WTC11 (cell line): Measurements from ENCODE around the gene SMYD3. TPM values are rescaled to one million over a fixed set of nuclear protein-coding genes. Genes with fewer than 3 reads are reported as not detected.
"Not testable (repeated sequence)": the region's sequence is repeated elsewhere in the genome, so short reads cannot be mapped to it uniquely, and the experiment has no call there.

ENCODE experiments used
- ATAC-seq: fragments of 200-7000 bp; cut with Tn5 transposase; 2 replicates; pipeline ENCODE4 v1.10.0; 2021; ENCODE audit warnings: mild to moderate bottlenecking, moderate library complexity
- CTCF ChIA-PET: fragments of 300-600 bp; sonication (Branson Sonifier 250); formaldehyde crosslinking; loops from one replicate; lab custom pipeline; 2021; ENCODE audit warnings: antibody characterized with exemption; lab: Charles Lee
- POLR2A ChIA-PET: fragments of 350-600 bp; sonication (Branson Sonifier 250); formaldehyde crosslinking; loops from one replicate; lab custom pipeline; 2021; ENCODE audit warnings: antibody characterized with exemption; lab: Charles Lee
- DNase-seq: peaks from one replicate; pipeline ENCODE4 v3.0.0; 2021; ENCODE audit warnings: low spot score
- H3K27ac Mint-ChIP-seq: 2 replicates; pipeline ENCODE4 v1.8.0; 2021; ENCODE audit warnings: mixed read lengths
- H3K27me3 Mint-ChIP-seq: 2 replicates; pipeline ENCODE4 v1.8.0; 2021; ENCODE audit warnings: low read depth, mild to moderate bottlenecking, moderate library complexity, mixed read lengths
- H3K36me3 Mint-ChIP-seq: 2 replicates; pipeline ENCODE4 v1.8.0; 2021; ENCODE audit warnings: mixed read lengths
- H3K4me1 Mint-ChIP-seq: 2 replicates; pipeline ENCODE4 v1.8.0; 2022; ENCODE audit warnings: mixed read lengths
- H3K4me3 Mint-ChIP-seq: 2 replicates; pipeline ENCODE4 v1.8.0; 2021; ENCODE audit warnings: mild to moderate bottlenecking, moderate library complexity, mixed read lengths
- H3K9me3 Mint-ChIP-seq: 2 replicates; pipeline ENCODE4 v1.8.0; 2021; ENCODE audit warnings: mixed read lengths
- ARID4B ChIP-seq: sonication (generic); formaldehyde crosslinking; IDR thresholded peaks from 2 replicates; pipeline ENCODE4 v1.8.0; 2023; ENCODE audit warnings: missing genetic modification reagents, mild to moderate bottlenecking, borderline replicate concordance
- FOXJ3 ChIP-seq: sonication (generic); formaldehyde crosslinking; IDR thresholded peaks from 2 replicates; pipeline ENCODE4 v1.9.0; 2021; ENCODE audit warnings: missing genetic modification reagents, mild to moderate bottlenecking, borderline replicate concordance
- FOXK1 ChIP-seq: sonication (generic); formaldehyde crosslinking; IDR thresholded peaks from 2 replicates; pipeline ENCODE4 v1.8.0; 2022; ENCODE audit warnings: mild to moderate bottlenecking, moderate library complexity, missing genetic modification reagents
- HMGA2 ChIP-seq: fragments of 250-450 bp; sonication (Bioruptor Pico); IDR thresholded peaks from 2 replicates; pipeline ENCODE4 v1.4.0; 2021; ENCODE audit warnings: mild to moderate bottlenecking, moderate library complexity
- JAZF1 ChIP-seq: fragments of 250-450 bp; sonication (Bioruptor Pico); IDR thresholded peaks from 2 replicates; pipeline ENCODE4 v1.9.0; 2021; ENCODE audit warnings: moderate library complexity, mild to moderate bottlenecking, inconsistent platforms
- NFE2L1 ChIP-seq: sonication (generic); formaldehyde crosslinking; IDR thresholded peaks from 2 replicates; pipeline ENCODE4 v1.8.1; 2023; ENCODE audit warnings: missing genetic modification reagents
- NR1H2 ChIP-seq: sonication (generic); formaldehyde crosslinking; IDR thresholded peaks from 2 replicates; pipeline ENCODE4 v1.9.0; 2021; ENCODE audit warnings: mild to moderate bottlenecking, moderate library complexity, missing genetic modification reagents
- NR2C2 ChIP-seq: sonication (generic); formaldehyde crosslinking; IDR thresholded peaks from 2 replicates; pipeline ENCODE4 v1.8.0; 2022; ENCODE audit warnings: mild to moderate bottlenecking, missing genetic modification reagents
- NR3C1 ChIP-seq: sonication (generic); formaldehyde crosslinking; conservative IDR thresholded peaks from 2 replicates; pipeline ENCODE4 v1.8.1; 2023; ENCODE audit warnings: low read depth, mild to moderate bottlenecking, missing genetic modification reagents
- PREB ChIP-seq: sonication (generic); formaldehyde crosslinking; IDR thresholded peaks from 2 replicates; pipeline ENCODE4 v1.8.1; 2022; ENCODE audit warnings: mild to moderate bottlenecking, missing genetic modification reagents, moderate library complexity, borderline replicate concordance
- TEAD1 ChIP-seq: sonication (generic); formaldehyde crosslinking; IDR thresholded peaks from 2 replicates; pipeline ENCODE4 v1.8.0; 2022; ENCODE audit warnings: mild to moderate bottlenecking, missing genetic modification reagents
- TP53 ChIP-seq: sonication (generic); formaldehyde crosslinking; IDR thresholded peaks from 2 replicates; pipeline ENCODE4 v1.8.1; 2023; ENCODE audit warnings: mild to moderate bottlenecking, missing genetic modification reagents
- ZNF121 ChIP-seq: sonication (generic); formaldehyde crosslinking; IDR thresholded peaks from 2 replicates; pipeline ENCODE4 v1.8.0; 2023; ENCODE audit warnings: missing genetic modification reagents
- ZNF263 ChIP-seq: sonication (generic); formaldehyde crosslinking; IDR thresholded peaks from 2 replicates; pipeline ENCODE4 v1.8.1; 2022; ENCODE audit warnings: low read depth, mild to moderate bottlenecking, moderate library complexity, missing genetic modification reagents
- ZNF423 ChIP-seq: fragments of 250-450 bp; sonication (Bioruptor Pico); IDR thresholded peaks from 2 replicates; pipeline ENCODE4 v2.1.2; 2022; ENCODE audit warnings: mild to moderate bottlenecking, moderate library complexity
- ZNF532 ChIP-seq: fragments of 250-450 bp; sonication (Bioruptor Pico); IDR thresholded peaks from 2 replicates; pipeline ENCODE4 v1.9.0; 2021; ENCODE audit warnings: mild to moderate bottlenecking, borderline replicate concordance
- total RNA-seq: library from RNA; stranded (reverse); gene quantifications from 3 replicates; pipeline ENCODE4 v1.2.3, GENCODE V29; 2021
- TF ChIP-seq, protein P1 (sequence below): sonication (generic); formaldehyde crosslinking; IDR thresholded peaks from 2 replicates; pipeline ENCODE4 v1.8.0; 2022; ENCODE audit warnings: missing genetic modification reagents
- TF ChIP-seq, protein P2 (sequence below): sonication (generic); formaldehyde crosslinking; IDR thresholded peaks from 2 replicates; pipeline ENCODE4 v1.8.1; 2022; ENCODE audit warnings: low read depth, missing genetic modification reagents, borderline replicate concordance

SMYD3 gene
- total RNA-seq, 1 experiment from 2014 or later, result 21.4 TPM

DNA sequence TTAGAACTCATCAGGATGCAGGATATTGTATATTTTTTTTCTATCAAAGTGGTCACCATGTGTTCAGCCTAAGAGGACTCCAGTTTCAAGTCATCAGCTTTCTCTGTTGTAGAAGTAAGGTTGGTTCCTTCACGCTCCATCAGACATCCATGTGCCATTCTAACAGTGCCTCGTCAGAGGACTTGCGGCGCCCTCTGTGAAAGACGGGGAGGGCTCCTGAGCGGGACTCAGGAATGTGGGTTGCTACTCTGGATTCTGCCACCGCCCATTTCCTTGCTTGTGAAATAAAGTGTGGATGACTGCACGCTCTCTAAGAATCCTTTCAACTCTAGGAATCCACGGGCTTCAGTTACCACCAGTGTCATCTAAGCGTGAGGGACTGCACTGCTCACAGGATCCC is 758.8 kb downstream of the SMYD3 start (continued):
- TF ChIP-seq, protein P1, sequence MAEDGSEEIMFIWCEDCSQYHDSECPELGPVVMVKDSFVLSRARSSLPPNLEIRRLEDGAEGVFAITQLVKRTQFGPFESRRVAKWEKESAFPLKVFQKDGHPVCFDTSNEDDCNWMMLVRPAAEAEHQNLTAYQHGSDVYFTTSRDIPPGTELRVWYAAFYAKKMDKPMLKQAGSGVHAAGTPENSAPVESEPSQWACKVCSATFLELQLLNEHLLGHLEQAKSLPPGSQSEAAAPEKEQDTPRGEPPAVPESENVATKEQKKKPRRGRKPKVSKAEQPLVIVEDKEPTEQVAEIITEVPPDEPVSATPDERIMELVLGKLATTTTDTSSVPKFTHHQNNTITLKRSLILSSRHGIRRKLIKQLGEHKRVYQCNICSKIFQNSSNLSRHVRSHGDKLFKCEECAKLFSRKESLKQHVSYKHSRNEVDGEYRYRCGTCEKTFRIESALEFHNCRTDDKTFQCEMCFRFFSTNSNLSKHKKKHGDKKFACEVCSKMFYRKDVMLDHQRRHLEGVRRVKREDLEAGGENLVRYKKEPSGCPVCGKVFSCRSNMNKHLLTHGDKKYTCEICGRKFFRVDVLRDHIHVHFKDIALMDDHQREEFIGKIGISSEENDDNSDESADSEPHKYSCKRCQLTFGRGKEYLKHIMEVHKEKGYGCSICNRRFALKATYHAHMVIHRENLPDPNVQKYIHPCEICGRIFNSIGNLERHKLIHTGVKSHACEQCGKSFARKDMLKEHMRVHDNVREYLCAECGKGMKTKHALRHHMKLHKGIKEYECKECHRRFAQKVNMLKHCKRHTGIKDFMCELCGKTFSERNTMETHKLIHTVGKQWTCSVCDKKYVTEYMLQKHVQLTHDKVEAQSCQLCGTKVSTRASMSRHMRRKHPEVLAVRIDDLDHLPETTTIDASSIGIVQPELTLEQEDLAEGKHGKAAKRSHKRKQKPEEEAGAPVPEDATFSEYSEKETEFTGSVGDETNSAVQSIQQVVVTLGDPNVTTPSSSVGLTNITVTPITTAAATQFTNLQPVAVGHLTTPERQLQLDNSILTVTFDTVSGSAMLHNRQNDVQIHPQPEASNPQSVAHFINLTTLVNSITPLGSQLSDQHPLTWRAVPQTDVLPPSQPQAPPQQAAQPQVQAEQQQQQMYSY (CRISPR knock-in tag), result no peak
- TF ChIP-seq TEAD1 (CRISPR knock-in tag), result no peak
- TF ChIP-seq, protein P2, sequence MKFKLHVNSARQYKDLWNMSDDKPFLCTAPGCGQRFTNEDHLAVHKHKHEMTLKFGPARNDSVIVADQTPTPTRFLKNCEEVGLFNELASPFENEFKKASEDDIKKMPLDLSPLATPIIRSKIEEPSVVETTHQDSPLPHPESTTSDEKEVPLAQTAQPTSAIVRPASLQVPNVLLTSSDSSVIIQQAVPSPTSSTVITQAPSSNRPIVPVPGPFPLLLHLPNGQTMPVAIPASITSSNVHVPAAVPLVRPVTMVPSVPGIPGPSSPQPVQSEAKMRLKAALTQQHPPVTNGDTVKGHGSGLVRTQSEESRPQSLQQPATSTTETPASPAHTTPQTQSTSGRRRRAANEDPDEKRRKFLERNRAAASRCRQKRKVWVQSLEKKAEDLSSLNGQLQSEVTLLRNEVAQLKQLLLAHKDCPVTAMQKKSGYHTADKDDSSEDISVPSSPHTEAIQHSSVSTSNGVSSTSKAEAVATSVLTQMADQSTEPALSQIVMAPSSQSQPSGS (CRISPR knock-in tag), result no peak

DNA sequence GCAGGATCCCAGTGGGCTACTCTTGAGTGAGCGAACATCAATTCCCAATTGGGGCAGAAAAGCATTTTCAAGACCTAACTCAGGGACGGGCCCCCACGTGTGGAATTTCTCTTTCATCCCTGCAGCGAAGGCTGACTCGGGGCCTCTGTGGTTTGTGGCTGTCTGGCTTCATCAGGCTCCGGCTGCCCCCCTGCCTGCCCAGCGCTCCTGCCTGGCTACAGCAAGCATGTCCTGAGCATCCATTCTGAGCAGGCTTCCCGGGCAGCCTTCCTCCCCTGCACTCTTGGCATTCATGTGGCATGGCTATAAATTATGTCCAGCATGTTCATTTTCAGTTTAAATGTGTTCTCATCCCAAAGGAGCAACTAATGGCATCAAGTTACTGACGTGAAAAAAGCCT is 764.2 kb downstream of the SMYD3 start:
- Mint-ChIP-seq H3K27me3 (no peaks in the 10 kb centered on the region), H3K36me3 (peaks cover 5% of the 10 kb centered on the region), H3K4me1 (no peaks in the 10 kb centered on the region), H3K4me3 (no peak overlapping the region), H3K27ac (no peak overlapping the region), H3K9me3 (peaks cover 24% of the 10 kb centered on the region)
- ChIA-PET CTCF (no interaction called here), POLR2A (no interaction called here)
- DNase-seq (no peak), ATAC-seq (no peak)
- no peak for TF ChIP-seq HMGA2 (CRISPR knock-in tag)
- no peak for TF ChIP-seq ARID4B (CRISPR knock-in tag)
- no peak for TF ChIP-seq TP53
- no peak for TF ChIP-seq NR2C2 (CRISPR knock-in tag)
- no peak for TF ChIP-seq ZNF263 (CRISPR knock-in tag)
- TF ChIP-seq NR1H2, result no peak
- TF ChIP-seq ZNF121 (CRISPR knock-in tag), result no peak
- no peak for TF ChIP-seq FOXJ3 (CRISPR knock-in tag)
- TF ChIP-seq NFE2L1 (CRISPR knock-in tag), result no peak
- no peak for TF ChIP-seq ZNF532 (CRISPR knock-in tag)
- TF ChIP-seq, protein P2 (CRISPR knock-in tag), result no peak
- no peak for TF ChIP-seq NR3C1 (CRISPR knock-in tag)
- no peak for TF ChIP-seq FOXK1 (CRISPR knock-in tag)
- no peak for TF ChIP-seq PREB (CRISPR knock-in tag)
- TF ChIP-seq ZNF423 (CRISPR knock-in tag), result no peak
- TF ChIP-seq JAZF1 (CRISPR knock-in tag), result no peak

DNA sequence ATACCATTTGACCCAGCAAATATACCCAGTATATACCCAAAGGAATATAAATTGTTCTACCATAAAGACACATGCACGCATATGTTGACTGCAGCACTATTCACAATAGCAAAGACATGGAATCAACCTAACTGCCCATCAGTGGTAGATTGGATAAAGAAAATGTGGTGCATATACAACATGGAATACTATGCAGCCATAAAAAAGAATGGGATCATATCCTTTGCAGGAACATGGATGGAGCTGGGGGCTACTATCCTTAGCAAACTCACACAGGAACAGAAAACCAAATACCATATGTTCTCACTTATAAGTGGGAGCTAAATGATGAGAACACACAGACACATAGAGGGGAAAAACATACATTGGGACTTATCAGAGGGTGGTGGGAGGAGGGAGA is 766.7 kb downstream of the SMYD3 start:
- DNase-seq, H3K36me3 Mint-ChIP-seq, H3K4me1 Mint-ChIP-seq, H3K27me3 Mint-ChIP-seq, CTCF ChIA-PET, H3K27ac Mint-ChIP-seq, H3K9me3 Mint-ChIP-seq, POLR2A ChIA-PET, H3K4me3 Mint-ChIP-seq, ATAC-seq: not testable (repeated sequence)
